Measurements from ENCODE around the gene HOXB4. TPM values are rescaled to one million over a fixed set of nuclear protein-coding genes. Genes with fewer than 3 reads are reported as not detected.

Gene HOXB4
- total and polyA plus RNA-seq, 2 of the 4 experiments (the other 2 are of a cell fraction), result 2.0 to 8.5 TPM

DNA sequence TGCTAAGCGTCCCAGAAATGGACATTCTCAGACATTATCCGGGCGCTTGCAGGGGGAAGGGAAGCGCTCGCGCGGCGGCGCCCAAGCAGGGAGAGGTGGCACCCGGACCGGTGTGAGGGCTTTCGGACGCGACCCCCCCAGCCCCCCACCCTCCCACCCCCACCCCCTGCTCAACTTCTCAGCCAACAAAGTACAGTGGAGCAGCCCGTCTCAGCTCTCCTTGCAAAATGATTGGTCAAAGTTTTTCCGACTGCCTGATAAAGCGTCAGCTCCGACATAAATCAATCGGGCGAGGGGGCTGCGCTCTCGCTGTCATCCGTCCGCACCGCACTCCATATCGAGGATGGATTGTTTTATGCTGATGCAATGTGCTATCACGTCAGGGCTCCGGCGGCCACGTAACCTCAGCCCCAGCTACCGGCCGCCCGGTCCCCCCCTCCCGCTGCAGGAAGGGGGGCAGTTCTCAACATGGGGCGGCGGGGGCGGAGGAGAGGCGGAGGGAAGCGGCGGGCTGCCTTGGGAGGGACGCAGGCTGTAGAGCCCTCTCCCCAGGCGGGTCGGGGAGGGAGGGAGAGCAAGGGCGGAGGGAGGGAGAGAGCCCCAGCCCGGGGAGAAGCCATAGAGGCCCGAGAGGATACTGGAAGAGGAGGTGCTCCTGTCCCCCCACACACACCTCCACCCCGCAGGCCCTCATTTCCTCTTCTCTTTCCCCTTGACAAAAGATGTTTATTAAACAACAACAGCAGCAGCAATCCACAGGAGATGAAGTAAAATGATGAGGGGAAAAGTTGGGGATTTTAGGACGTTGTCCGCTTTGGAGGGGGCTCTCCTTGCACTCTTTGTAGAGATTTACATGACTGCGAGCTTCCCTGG, 48.3 kb upstream of the HOXB4 start, which contains the start of gene HOXB9:
Gene HOXB9 (minus strand): TSS at position 114 of the 873 bp plus-strand sequence. CDS start 89 bp downstream, at position 25.
- ChIA-PET CTCF (interaction anchor here (1.3 kb wide), 1 partner anchor 10 kb away, joined by 4 read pairs; no protein-coding TSS in a partner anchor), POLR2A (ENCODE audit: unreplicated experiment) (interaction anchor here (0.7 kb wide), 1 partner anchor 39 kb away, joined by 3 read pairs; no protein-coding TSS in a partner anchor)
- Histone ChIP-seq H3K27ac (ENCODE audit: insufficient read depth, low read length) (no peak within 1 kb of the TSS), H3K56ac (ENCODE audit: extremely low read depth, insufficient read depth, low read length) (no peak within 1 kb of the TSS), H3K9me1 (ENCODE audit: insufficient read depth, low read length) (no peaks in the 10 kb centered on the region; the same call in 1 of the 2 replicates), H4K91ac (ENCODE audit: insufficient read depth, low read depth, low read length) (no peak within 1 kb of the TSS), H4K8ac (ENCODE audit: low read depth in 2 of 2, low read length in 2 of 2) (no peak within 1 kb of the TSS), H3K23ac (ENCODE audit: low read depth, low read length) (0 out of 2 replicates have a peak within 1 kb of the TSS, but pooled peaks have one; percentile 24), H2BK15ac (ENCODE audit: low read depth, low read length) (no peak within 1 kb of the TSS), H2AK9ac (replicated peaks; ENCODE audit: low read depth, low read length, poor library complexity) (peak within 1 kb of the TSS; percentile 78), H4K20me1 (ENCODE audit: insufficient read depth, low read length) (peaks cover 12% of the 10 kb centered on the region; the same call in 1 of the 2 replicates), H2BK20ac (ENCODE audit: low read depth, low read length) (no peak within 1 kb of the TSS), H3K9me3 (ENCODE audit: control insufficient read depth, insufficient read depth, low read length) (peaks cover 28% of the 10 kb centered on the region), H4K5ac (ENCODE audit: low read depth, low read length) (no peak within 1 kb of the TSS), H3K4me2 (ENCODE audit: low read depth, low read length) (peak within 1 kb of the TSS; percentile 91), H2AFZ (replicated peaks; ENCODE audit: low read length, poor library complexity) (peak within 1 kb of the TSS; percentile 64), H3K36me3 (ENCODE audit: control insufficient read depth, insufficient read depth, low read length) (no peaks in the 10 kb centered on the region), H3K18ac (ENCODE audit: low read depth, low read length) (no peak within 1 kb of the TSS), H2BK120ac (ENCODE audit: low read depth, low read length) (no peak within 1 kb of the TSS), H3K4me1 (ENCODE audit: control insufficient read depth, insufficient read depth, low read length) (no peaks in the 10 kb centered on the region; the same call in 1 of the 2 replicates), H3K9ac (ENCODE audit: low read depth, low read length) (no peak within 1 kb of the TSS), H3K79me1 (ENCODE audit: low read depth in 1 of 2, low read length in 2 of 2) (no peaks in the 10 kb centered on the region), H2BK5ac (ENCODE audit: low read depth, low read length, poor library complexity, severe bottlenecking) (no peak within 1 kb of the TSS), H3K14ac (replicated peaks; ENCODE audit: low read depth, low read length) (no peak within 1 kb of the TSS), H2AK5ac (ENCODE audit: low read depth, low read length) (no peak within 1 kb of the TSS), H3K27me3 (ENCODE audit: control insufficient read depth, insufficient read depth, low read length) (peaks cover 98% of the 10 kb centered on the region), H3K4me3 (ENCODE audit: insufficient read depth, low read depth, low read length) (peak within 1 kb of the TSS; percentile 38), H3K4ac (ENCODE audit: low read depth, low read length) (no peak within 1 kb of the TSS)
- 20% methylated on average over 1 of the region's 50 CpGs; no CpG with 5 or more reads in 1 of the 2 experiments for WGBS, 2 experiments (ENCODE audit: extremely low coverage in 2 of 2, insufficient read length in 1 of 2)
- ATAC-seq (ENCODE audit: low read depth) (peak; percentile 12; the same call in 1 of the 2 replicates), DNase-seq (peak; percentile 47)
- BruUV-seq (replicated peaks), result no TSS peak
- dilution Hi-C loops (cut with HindIII; ENCODE audit: low sequenced_read_pairs, unreplicated experiment) (no loop called here), intact Hi-C loops (cut with micrococcal nuclease) (no loop called here), in situ Hi-C loops (cut with MboI; ENCODE audit: low sequenced_read_pairs) (loop anchor here (10.0 kb wide), 1 partner anchor 462 kb away; no protein-coding TSS in a partner anchor)
- TF ChIP-seq MAZ (IDR thresholded peaks at IDR 0.05; ENCODE audit: borderline replicate concordance, low read depth, low read length), result no peak; the same call in 1 of the 2 replicates
- TF ChIP-seq RAD21 (IDR thresholded peaks at IDR 0.05; ENCODE audit: low read length), result no peak
- peak; percentile 65 for TF ChIP-seq CEBPB (IDR thresholded peaks at IDR 0.05; ENCODE audit: low read depth, low read length)
